NCI-H460 (cell line): ENCODE results near the gene CISH. TPM values are rescaled to one million over a fixed set of nuclear protein-coding genes. Genes with fewer than 3 reads are reported as not detected.

Experiments used
- DNase-seq: peaks from one replicate; pipeline ENCODE4 v3.0.0-alpha.2; 2016; ENCODE audit warnings: low read depth; ENCODE audit errors: extremely low read depth
- total RNA-seq: library from RNA; depleted of rRNA; stranded (reverse); fragments of >200 nt; shearing (Covaris generic); gene quantifications from 2 replicates; pipeline ENCODE4 v1.2.3, GENCODE V29; 2014

Gene CISH
- total RNA-seq, 1 experiment from 2014 or later = 0.20 TPM

DNA sequence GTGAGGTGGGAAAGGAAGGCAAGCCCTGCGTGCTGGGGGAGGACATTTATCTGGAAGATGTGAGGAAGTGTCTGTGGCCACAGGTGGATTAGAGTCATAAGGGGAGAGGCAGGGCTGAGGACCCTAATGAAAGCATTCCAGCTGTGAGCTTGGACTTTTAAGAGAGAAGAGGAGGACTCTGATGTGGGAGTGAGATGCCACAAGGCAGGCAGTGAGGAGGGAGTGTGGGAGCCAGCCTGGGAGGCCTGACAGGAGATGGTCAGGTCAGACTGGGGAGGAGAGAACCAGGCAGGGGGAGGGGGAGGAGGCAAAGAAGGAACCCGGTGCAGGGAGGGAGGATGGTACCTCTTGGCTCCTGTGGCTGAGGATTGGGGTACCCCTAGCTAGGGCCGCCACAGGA lies 26.4 kb upstream of the CISH start:
- no peak for DNase-seq

DNA sequence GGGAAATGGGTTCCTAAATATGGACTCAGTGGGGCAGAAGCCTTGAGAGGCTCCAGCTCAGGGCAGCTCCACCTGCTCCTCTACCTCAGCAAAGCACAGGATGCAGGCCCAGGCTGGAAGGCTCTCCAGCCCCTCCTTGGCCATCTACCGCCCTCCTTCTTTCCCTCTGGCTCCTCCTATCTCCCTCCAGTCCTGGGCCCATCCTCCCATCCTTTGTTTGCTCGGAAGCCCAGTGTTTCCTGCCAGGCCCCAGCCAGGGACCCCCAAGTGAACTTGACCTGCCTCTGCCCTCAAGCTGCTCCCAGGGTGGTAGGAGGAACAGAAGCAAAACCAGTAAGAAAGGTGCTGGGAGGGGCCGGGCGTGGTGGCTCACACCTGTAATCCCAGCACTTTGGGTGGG lies 25.4 kb upstream of the CISH start:
- no peak for DNase-seq

DNA sequence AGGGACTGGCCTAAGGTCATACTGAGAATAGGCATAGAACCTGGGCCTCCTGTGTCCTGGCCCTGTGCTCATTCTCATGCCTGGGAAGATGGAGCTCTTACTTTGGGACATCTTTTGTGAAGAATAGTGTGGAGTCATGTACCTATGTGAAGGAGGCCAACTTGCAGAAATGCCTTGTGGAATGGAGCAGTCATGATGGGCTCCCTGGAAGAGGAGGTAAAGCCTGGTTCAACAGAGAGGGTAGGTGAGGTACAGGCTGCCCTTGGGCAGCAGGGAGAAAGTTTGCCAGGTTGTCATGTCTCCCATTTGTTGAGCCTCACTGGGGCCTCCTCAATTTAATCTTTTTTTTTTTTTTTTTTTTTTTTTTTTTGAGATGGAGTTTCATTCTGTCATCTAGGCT lies 23.5 kb upstream of the CISH start:
- no peak for DNase-seq

DNA sequence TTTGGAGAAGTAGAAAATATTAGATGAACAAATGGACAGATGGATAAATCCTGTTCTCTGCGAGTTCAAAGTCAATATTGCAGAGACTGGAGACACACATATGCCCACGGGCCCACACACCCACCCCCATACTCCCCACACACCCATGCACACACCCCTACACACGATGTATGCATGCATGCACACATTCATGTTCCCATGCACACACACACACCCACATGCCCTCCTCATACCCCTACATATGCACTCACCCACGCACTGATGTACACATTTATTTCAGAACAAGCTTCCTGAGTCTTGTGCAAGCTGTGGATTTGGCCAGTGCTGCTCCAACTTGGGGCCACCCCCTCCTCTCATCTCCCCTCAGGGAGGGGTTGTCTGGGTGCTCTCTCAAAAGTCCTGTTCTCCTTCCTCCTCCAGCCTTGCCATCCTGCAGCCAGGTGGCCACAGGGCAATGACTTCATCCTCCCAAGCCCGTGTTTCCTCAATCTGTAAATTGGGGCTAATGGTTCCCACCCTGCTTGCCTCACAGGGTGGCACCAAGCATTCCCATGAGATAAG lies 21.7 kb upstream of the CISH start:
- DNase-seq = no peak

DNA sequence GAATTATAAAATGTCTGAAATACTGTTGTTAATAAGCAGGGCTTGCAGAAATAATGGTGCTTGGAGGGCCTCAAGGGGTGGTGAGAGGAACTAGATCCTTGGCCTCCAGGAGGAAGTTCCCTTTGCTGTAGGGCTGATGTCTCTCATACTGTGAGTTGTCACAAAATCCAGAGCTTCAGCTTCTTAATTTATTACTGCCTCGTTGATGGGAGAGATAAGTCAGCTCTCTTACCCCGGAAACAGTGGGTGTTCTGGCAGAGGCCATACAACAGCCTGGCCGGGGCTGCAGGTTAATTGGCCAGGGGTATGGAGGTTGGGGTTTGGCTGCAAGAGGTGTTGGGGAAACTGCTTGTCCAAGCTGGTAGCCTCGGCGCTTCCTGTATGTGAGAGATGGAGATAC lies 20.9 kb upstream of the CISH start:
- DNase-seq = no peak

DNA sequence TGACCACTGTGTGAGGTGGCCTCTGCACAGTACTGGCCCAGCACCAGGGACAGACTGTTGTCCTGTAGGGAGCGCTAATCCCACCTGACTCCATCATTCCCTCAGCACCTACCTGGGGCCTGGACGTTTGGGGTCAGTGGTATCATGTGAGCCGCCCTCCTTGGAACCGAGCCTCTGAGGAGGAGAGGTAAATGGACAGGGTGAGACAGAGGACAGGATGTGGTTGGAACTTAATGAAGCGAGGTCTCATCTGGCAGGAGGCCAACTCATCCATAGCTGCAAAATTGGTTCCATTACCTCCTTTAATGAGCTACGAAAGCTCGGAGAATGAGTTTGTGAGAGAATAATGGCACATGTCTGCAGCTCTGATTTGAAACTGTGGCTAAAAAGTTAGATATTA lies 19.3 kb upstream of the CISH start:
- no peak for DNase-seq

DNA sequence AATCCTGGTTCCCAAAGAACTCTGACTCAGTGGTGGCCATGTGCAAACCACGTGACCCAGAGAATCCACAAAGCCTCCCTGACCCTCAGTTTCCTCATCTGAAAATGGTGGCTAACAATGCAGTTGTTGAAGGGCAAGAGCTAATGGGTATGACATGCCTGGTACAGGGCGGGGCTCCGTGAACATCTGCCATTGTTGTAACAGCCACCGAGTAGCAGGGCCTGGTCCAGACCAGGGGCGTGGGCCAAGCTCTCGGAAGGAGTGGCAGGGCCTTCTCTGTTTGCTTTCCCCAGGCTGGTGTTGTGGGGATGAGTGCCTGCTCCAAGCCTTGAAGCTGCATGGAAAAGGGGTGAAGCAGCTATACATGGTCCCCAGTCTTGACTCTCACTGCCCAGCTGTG lies 18.8 kb upstream of the CISH start:
- DNase-seq = no peak

DNA sequence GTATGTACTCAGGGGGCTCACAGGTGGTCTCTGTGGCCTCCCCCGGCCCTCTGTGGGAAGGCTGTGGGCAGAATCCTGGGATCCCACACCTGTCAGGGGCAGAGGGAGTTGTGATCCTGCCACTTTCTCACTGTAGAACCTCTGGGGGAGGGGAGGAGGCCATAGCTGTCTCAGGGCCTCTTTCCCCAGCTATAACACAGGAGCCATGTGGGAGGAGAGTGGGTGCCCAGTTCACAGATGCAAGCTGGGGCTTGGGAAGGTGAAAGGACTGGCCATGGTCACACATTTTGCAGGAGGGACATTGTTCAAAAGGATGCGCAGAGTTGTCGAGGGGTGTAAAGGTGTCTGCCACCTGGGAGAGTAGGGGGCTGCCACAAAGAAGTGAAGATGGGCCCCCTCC lies 17.0 kb upstream of the CISH start:
- no peak for DNase-seq

DNA sequence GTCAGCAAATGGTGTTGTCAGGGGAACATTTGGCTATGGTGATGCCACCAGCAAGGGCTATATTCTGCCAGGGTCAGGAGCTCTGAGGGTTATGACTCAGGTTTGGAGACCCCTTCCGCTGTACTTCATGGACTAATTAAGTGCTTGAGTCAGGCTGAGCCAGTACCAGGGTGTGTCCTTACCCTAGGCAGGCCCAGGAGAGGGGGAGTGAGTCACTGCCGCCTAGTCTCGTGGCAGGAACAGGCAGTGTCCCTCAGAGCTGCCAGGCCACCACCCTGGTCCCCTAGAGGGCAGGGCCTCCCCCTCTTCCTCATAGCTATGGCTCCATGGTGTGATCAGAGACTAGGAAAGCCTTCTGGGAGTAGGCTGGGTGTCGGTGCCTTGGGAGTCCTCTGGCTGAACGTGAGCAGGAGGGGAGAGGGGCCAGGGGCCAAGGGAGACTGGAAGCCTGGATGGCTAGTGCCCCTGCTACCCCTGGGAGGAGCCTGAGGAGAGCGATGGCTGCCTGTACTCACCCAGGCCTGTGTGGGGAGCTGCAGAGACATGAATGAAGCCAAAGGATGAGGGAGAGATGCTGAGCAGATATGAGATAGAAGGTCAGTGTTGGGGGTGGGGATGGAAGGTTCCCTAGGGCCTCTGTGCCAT lies 16.0 kb upstream of the CISH start:
- peak; percentile 36 for DNase-seq

DNA sequence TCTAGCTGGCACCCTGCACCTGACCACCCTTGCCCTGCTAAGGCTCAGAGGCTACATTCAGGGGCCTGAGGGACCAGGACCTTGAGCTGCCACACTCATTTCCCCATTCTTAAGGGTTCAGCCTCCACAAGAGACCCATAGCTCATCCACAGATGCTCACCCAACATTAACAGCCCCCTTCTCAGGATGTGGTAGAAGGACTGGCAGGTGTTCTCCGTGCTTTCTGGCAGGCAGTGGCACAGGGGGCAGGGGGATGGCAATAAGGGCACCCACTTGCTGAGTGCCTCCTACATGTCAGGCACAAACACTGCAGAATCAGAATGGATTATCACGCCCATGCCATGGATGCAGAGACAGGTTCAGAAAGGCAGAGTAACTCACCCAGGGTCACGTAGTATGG lies 14.8 kb upstream of the CISH start:
- DNase-seq = no peak

DNA sequence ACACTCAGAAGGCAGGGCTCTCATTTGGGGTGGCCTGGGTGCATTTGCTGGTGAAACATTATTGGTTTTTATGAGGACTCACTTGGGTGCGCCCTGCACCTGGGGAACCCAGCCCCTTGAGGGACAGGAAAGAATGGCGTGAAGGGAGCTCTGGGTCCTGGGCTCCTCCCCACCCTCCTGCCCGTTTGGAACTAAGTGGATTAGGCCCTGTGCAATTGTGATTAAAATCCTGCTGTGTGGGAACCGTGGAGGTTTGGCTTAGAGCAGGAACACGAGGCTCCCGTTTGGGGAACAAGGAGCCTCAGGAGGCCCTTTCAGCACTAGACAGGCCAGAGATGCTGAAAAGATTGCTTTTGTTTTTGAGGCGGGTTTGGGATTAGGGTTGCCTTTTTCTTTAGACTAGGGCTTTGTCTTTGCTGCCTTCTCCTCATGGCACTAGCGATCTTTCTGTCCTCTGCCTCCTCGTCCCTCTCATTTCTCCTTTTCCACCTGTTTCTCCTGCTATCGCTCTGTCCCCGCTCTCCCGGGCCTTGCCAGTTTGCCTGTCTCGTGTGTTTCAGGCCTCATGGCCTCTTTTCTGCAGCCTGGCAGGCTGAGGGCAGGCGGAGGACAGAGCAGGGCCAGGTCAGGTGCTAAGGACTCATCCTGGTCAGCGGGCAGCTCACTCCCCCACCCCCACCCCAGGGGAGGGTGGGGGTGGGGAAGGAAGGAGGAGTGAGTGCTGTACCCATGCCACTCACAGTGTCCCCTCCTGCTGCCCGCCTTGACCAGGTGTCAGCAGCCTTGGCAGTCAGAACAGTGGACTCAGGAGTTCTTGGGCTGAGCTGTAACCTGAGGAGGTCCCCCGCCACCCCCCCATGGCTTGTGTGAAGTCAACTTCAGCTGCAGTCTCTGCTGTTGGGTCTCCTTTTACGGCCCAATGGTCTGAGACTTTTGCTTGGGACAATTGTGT lies 13.9 kb upstream of the CISH start:
- DNase-seq = no peak

DNA sequence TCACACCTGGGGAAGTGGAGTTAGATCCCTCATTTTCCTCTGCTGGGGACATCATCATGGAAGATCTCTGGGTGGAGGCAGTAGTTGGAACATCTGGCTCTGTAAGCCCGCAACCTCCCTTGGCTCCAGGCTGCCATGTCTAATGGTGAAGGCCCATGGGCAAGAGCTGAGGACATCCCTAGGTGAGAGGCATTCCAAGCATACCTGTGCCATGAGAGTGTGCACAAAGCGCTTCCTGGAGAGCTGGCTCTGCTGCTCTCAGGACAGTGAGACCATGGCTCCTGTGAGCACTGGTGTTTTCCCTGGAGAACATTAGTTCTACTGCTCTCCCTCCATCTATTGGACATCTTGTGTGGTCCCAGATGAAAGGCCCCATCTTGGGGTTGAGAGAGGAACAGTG lies 13.1 kb upstream of the CISH start:
- no peak for DNase-seq

DNA sequence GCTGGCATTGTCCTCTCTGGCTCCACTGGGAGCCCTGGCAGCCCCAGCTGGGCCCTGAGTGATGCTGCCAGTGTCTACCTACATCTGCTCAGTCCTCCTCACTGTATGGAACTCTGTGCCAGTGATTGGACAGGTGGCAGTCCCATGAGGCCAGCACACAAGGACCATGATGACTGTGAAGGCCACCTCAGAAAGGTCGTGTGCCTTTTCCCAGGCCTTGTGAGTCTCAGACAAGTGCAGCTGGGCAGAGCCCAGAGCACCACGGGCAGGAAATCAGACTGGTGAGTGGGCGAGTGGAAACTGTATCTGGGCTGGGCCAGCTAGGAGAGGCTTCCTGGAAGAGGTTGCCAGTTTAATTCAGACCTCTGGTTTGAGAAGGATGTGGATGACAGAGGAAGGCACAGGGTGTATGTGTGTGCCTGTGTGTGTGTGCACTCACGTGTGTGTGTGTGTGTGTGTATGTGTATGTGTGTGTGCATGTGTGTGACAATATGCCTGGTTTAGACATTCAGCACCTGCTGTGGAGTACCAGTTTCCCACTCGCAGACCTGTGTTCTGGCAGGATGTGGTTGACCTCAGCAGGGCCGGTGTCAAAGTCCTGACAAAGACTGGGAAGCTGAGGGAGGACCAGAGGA lies 12.4 kb upstream of the CISH start:
- no peak for DNase-seq

DNA sequence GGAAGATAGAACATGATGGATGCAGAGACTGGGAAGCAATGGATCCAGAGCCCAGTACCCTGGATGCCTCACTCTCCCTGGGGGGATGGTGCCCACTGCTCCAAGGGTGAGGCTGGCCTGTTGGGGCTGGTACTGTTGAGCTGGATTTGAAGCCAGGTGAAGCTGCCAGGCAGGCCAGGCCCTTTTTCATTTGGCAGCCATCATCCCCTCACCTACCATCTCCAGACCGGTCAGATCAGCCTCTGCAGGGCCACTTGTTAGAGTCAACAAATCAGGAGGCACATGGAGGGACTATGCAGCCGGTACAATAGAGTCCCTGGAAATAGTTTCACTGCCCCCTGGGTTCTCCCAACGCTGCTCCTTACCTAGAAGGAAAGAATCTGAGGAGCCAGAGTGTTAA lies 11.3 kb upstream of the CISH start:
- DNase-seq = no peak

DNA sequence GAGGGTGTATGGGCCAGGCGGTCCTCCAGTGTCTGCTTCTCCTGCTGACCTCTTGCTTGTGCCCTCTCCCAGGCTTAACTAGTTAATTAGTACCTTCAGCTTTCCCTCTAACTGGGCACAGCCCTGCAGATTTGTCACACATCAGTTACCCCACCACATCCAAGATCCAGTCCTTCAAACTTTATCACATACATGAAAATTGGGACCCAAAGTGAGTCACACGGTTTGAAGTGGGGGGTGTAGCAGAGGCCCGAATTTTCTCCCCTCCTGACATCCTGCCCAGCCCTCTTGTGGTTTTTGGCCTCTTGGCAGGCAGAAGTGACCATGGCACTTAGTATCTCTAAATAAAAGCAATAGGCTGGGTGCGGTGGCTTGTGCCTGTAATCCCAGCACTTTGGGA lies 9.2 kb upstream of the CISH start:
- DNase-seq = no peak

DNA sequence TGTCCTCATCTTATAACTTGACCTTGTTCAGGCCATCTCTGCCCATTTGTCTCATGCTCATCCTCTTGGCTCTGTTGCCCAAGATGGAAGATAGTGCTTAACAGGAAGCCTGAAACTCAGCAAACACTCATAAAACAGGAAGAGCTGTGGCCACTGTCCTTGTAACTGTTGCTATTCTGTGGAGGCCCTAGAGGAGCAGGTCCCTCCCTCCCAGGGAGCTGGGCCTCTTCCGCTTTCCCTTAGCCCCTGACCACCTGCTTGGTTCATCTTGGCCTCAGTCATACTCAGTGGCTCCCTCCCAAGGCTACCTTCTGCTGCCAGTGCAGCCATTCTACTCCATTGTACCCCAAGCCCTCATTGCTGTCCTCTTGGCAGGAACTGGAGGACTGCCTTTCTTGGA lies 8.8 kb upstream of the CISH start:
- no peak for DNase-seq

DNA sequence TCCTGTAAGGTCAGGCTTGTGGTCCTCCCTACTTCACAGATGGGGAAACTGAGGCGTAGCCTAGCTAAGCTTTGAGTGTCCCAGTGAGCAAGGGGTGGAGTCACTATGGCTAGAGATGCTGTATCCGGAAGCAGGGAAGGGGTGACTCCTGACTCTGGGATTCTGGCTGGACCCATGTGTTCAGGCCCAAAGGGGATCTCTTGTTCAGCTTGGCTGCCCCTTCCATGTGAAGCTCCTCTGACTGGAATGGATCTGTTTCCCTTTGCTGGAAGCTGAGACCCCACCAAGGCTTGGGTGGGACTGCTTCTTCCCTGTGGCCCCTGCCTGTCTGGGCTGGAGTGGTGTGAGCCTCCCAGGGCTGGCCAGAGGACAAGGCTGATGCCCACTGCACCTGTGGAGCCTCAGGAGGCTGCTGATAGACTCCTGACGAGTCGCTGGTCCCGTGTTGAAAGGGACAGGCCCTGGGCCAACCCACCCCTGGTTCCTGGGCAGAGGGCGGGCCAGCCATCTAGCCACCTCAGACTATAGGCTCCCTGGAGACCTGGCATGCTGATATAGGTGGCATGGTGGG lies 6.4 kb upstream of the CISH start:
- no peak for DNase-seq

DNA sequence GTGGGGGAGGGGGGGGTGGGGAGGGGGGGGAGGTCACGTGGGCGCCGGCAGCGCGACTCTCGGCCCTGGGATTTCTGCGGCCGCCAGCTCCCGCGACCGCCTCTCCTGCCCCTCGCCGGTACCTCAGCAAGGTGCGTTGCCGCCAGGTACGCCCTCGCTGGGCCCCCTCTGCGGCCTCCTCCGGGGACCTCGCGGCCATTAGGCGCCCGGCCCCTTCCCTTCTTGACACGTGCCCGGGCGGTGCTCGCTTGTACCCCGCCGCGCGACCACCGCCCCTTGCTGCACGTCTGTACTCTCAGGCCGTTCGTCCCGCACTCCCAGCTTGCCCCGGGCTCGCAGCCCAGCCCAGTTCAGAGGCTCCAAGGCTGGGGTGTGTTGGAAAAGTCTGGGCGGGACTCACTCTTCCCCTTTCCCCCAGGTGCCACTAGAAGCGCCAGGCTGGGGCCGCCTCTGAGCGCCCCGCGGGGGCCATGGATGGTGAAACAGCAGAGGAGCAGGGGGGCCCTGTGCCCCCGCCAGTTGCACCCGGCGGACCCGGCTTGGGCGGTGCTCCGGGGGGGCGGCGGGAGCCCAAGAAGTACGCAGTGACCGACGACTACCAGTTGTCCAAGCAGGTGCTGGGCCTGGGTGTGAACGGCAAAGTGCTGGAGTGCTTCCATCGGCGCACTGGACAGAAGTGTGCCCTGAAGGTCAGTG lies 5.7 kb upstream of the CISH start, which contains the start of gene MAPKAPK3:
Gene MAPKAPK3, plus strand, starts transcription at position 56 of the 696 bp plus-strand sequence. Its CDS starts 415 bp downstream, at position 471.
- DNase-seq = no peak

DNA sequence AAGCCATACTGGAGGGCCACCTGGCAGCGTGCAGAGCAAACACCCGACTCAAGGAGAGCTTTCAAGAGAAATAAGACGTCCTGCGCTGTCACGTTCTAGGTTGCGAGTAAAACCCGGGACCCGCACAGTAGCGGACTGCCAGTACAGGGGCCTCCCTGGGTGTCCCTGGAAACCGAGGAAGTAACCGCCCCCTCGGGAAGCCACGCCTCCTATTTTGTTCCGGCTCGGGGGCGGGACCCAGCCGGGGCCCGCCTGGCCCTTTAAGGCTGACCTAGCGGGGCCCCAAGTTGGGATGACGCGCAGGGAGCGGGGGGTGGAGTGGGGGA lies 5.2 kb upstream of the CISH start:
- peak; percentile 83 for DNase-seq

DNA sequence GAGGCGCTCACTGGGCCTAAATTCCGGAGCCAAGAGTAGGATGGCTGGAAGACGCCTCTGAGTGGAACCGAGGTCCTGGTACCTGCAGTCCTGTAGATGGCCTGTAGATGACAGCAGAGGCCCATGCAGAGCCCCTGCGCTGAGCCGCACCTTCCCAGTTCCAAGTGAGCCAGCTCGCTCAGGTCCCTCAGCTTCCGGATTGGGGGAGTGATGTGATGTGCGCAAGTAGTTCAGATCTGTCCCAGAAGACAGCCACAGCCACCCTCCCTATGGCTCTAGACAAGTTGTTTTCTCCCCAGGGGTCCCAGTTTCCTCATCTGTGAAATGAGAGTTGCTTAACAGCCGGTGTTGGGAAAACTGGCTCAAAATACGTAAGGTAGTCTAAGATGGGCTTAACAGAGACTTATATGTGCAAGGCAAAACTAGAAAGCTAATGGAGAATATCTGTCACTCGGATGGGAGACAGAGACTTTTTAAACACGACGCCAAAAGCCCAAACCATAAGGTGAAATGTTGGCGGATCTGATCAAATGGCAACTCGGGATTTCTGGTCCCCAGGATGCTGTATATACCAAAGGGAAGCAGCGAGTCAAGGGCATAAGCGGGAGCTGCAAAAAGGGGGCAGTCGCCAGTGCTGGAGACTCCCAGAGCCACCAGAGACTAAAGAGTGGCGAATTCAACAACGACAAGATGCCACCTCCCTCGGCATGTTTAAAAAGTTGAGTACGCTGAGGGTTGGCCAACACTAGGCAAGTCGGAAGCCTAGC lies 4.6 kb upstream of the CISH start:
- DNase-seq = peak; percentile 75
